Left hindlimb (tissue), 1 donor: Measurements from ENCODE around the gene ANKRD44.
"Not testable (repeated sequence)": the region's sequence is repeated elsewhere in the genome, so short reads cannot be mapped to it uniquely, and the experiment has no call there.

Experiments
- DNase-seq: peaks from one replicate; pipeline ENCODE4 v3.0.0-alpha.2; 2018

ANKRD44 gene

GRCh38 chr2:197010200-197011020, 300.2 kb downstream of the ANKRD44 start:
- DNase-seq, result no peak

GRCh38 chr2:197008741-197009341, 301.7 kb downstream of the ANKRD44 start:
- DNase-seq, result not testable (repeated sequence)

GRCh38 chr2:197007716-197008628, 302.6 kb downstream of the ANKRD44 start:
- DNase-seq, result no peak

- no peak for DNase-seq
Measured at GRCh38 chr2:197001921-197002320, 308.7 kb downstream of the ANKRD44 start.

- no peak for DNase-seq
Measured at GRCh38 chr2:196995757-196996314, 314.7 kb downstream of the ANKRD44 start.

- DNase-seq, result no peak
Measured at GRCh38 chr2:196994764-196995163, 315.8 kb downstream of the ANKRD44 start.

GRCh38 chr2:196993617-196994016, 317.0 kb downstream of the ANKRD44 start:
- DNase-seq, result no peak

GRCh38 chr2:196992466-196992865, 318.1 kb downstream of the ANKRD44 start:
- no peak for DNase-seq

- DNase-seq, result no peak
Measured at GRCh38 chr2:196990788-196991461, 319.7 kb downstream of the ANKRD44 start.

- DNase-seq, result no peak
Measured at GRCh38 chr2:196990092-196990491, 320.5 kb downstream of the ANKRD44 start.

GRCh38 chr2:196989496-196989895, 321.1 kb downstream of the ANKRD44 start:
- DNase-seq, result no peak

- no peak for DNase-seq
Measured at GRCh38 chr2:196988639-196989038, 321.9 kb downstream of the ANKRD44 start.

GRCh38 chr2:196987649-196988364, 322.8 kb downstream of the ANKRD44 start:
- DNase-seq, result no peak

- DNase-seq, result no peak
Measured at GRCh38 chr2:196987298-196987648, 323.3 kb downstream of the ANKRD44 start.

- no peak for DNase-seq
Measured at GRCh38 chr2:196985511-196986183, 324.9 kb downstream of the ANKRD44 start.

- no peak for DNase-seq
Measured at GRCh38 chr2:196984903-196985302, 325.7 kb downstream of the ANKRD44 start.

- DNase-seq, result no peak
Measured at GRCh38 chr2:196983934-196984333, 326.6 kb downstream of the ANKRD44 start.

- DNase-seq, result no peak
Measured at GRCh38 chr2:196980473-196980872, 330.1 kb downstream of the ANKRD44 start.

- no peak for DNase-seq
Measured at GRCh38 chr2:196980001-196980400, 330.6 kb downstream of the ANKRD44 start.

GRCh38 chr2:196977507-196977906, 333.1 kb downstream of the ANKRD44 start:
- DNase-seq, result no peak

- no peak for DNase-seq
Measured at GRCh38 chr2:196974970-196975369, 335.6 kb downstream of the ANKRD44 start.
